K562 (cell line): Measurements from ENCODE around the gene TRIM49C.
"Not testable (repeated sequence)": the region's sequence is repeated elsewhere in the genome, so short reads cannot be mapped to it uniquely, and the experiment has no call there.

Source experiments
- CHD7 ChIP-seq: fragments of 200-600 bp; sonication (generic); IDR thresholded peaks from one replicate; pipeline ENCODE4 v1.6.1; 2012; ENCODE audit warnings: mild to moderate bottlenecking, low read depth, low read length, inconsistent platforms
- CTCF ChIP-seq, 3 experiments: IDR thresholded peaks in 2 of 3; conservative IDR thresholded peaks in 1 of 3; 2 replicates each; pipeline ENCODE4 v1.5.1; 2011 to 2012; ENCODE audit warnings: low read length in 3 of 3, mild to moderate bottlenecking in 3 of 3, control low read depth in 2 of 3, improper control_type of control experiment in 1 of 3, inconsistent platforms in 1 of 3, low read depth in 1 of 3, mixed read lengths in 1 of 3, moderate library complexity in 1 of 3; ENCODE audit not compliant: insufficient read depth in 2 of 3
- HDAC8 ChIP-seq: fragments of 450-650 bp; IDR thresholded peaks from 2 replicates; pipeline ENCODE4 v1.6.1; 2016; ENCODE audit warnings: mild to moderate bottlenecking, missing genetic modification characterization, moderate library complexity, missing compliant biosample characterization
- USF2 ChIP-seq: sonication (generic); formaldehyde crosslinking; IDR thresholded peaks from 2 replicates; pipeline ENCODE4 v1.5.0; 2020; ENCODE audit warnings: missing genetic modification reagents
- ZBTB11 ChIP-seq, 3 experiments: fragments of 200-800 bp in 1 of 3; fragments of 250-450 bp in 1 of 3; fragments of 450-650 bp in 1 of 3; sonication (Bioruptor Pico) in 1 of 3; sonication (Bioruptor generic) in 1 of 3; formaldehyde crosslinking in 1 of 3; IDR thresholded peaks; 2 replicates each; pipeline versions ENCODE4 v1.6.1 to v1.8.0; 2016 to 2022; ENCODE audit warnings: mild to moderate bottlenecking in 2 of 3, missing genetic modification characterization in 2 of 3, missing compliant biosample characterization in 1 of 3, moderate library complexity in 1 of 3
- ZNF274 ChIP-seq: IDR thresholded peaks from 2 replicates; pipeline ENCODE4 v1.6.1; 2011; ENCODE audit warnings: low read depth, mild to moderate bottlenecking, low read length, moderate library complexity, borderline replicate concordance

GRCh38 chr11:90085650-90086049 lies 54.7 kb downstream of the TRIM49C start, which contains the start of gene UBTFL1:
- not testable (repeated sequence) for TF ChIP-seq HDAC8 (tag); ZNF274; ZBTB11 (CRISPR knock-in tag; IDR thresholded peaks at IDR 0.05); CTCF (IDR thresholded peaks at IDR 0.05 in 2 of 3, conservative IDR thresholded peaks at IDR 0.05 in 1 of 3; ENCODE audit: insufficient read depth in 2 of 3, low read depth in 1 of 3, low read length in 3 of 3); USF2 (CRISPR knock-in tag); CHD7
